Esophagus squamous epithelium (tissue), 4 donors: ENCODE data around the gene MSH2.

Experiments
- POLR2A ChIP-seq, 4 donors: fragments of 450-650 bp; IDR thresholded peaks; one replicate each; pipeline ENCODE4 v1.6.1; 2017; ENCODE audit warnings: antibody characterized with exemption in 4 of 4, mild to moderate bottlenecking in 4 of 4, moderate library complexity in 3 of 4
- TF ChIP-seq, protein P1 (sequence below), 6 experiments: fragments of 450-650 bp in 4 of 6; fragments of 200-600 bp in 2 of 6; sonication (generic) in 2 of 6; IDR thresholded peaks; one replicate each; pipeline ENCODE4 v1.5.1; 2016 to 2019; ENCODE audit warnings: antibody characterized with exemption in 6 of 6, mild to moderate bottlenecking in 4 of 6, moderate library complexity in 4 of 6

DNA sequence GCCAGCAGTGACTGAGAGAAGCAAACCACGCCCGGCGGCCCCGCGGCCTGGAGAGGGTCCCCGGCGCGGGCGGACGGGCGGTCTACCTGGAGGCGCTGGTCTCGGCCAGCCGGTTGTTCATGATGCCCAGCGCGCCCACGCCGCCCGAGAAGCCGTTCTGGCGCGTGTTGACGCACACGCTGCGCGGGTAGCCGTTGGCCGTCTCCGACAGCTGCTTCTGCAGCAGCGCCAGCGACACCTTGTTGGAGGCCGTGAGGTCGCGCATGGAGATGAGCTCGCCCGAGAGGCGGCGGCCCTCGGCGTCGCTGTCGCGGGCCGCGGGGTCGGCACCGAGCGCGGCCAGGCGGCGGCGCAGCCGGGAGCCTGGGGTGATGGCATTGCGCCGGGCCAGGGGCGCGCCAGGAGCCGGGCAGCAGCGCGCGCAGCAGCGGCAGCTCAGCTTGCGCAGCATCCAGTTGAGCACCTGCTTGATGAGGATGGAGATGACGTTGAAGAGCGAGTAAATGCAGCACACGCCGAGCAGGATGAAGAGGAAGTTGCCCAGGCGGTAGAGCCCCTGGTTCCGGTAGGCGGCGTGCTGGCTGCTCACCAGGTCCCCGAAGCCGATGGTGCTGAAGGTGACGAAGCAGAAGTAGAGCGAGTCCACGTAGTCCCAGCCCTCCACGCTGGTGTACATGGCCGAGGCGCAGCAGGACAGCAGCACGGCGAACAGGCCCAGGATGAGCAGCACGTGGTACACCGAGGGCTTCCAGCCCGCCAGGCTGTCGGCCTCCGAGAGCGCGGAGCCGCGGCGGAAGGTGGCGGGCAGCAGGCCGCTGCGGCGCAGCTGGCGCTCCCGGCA, 118.1 kb downstream of the MSH2 start:
- TF ChIP-seq POLR2A (IDR thresholded peaks at IDR 0.05): no peak
- TF ChIP-seq, protein P1, sequence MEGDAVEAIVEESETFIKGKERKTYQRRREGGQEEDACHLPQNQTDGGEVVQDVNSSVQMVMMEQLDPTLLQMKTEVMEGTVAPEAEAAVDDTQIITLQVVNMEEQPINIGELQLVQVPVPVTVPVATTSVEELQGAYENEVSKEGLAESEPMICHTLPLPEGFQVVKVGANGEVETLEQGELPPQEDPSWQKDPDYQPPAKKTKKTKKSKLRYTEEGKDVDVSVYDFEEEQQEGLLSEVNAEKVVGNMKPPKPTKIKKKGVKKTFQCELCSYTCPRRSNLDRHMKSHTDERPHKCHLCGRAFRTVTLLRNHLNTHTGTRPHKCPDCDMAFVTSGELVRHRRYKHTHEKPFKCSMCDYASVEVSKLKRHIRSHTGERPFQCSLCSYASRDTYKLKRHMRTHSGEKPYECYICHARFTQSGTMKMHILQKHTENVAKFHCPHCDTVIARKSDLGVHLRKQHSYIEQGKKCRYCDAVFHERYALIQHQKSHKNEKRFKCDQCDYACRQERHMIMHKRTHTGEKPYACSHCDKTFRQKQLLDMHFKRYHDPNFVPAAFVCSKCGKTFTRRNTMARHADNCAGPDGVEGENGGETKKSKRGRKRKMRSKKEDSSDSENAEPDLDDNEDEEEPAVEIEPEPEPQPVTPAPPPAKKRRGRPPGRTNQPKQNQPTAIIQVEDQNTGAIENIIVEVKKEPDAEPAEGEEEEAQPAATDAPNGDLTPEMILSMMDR (IDR thresholded peaks at IDR 0.05): peak in 2 of 6 experiments; percentile 12 to 31
